Activated effector memory CD4-positive, alpha-beta T cell treated with anti-CD3 and anti-CD28 coated beads, Interleukin-2, amount 50 U/mL, for 16 hours (primary cell): ENCODE data around the gene RER1.
A peak's percentile ranks its signal among the peaks of the same experiment; 100 is the strongest.

Experiments
- DNase-seq: peaks from one replicate; pipeline ENCODE4 v3.0.0-alpha.2; 2020

The RER1 gene

DNA sequence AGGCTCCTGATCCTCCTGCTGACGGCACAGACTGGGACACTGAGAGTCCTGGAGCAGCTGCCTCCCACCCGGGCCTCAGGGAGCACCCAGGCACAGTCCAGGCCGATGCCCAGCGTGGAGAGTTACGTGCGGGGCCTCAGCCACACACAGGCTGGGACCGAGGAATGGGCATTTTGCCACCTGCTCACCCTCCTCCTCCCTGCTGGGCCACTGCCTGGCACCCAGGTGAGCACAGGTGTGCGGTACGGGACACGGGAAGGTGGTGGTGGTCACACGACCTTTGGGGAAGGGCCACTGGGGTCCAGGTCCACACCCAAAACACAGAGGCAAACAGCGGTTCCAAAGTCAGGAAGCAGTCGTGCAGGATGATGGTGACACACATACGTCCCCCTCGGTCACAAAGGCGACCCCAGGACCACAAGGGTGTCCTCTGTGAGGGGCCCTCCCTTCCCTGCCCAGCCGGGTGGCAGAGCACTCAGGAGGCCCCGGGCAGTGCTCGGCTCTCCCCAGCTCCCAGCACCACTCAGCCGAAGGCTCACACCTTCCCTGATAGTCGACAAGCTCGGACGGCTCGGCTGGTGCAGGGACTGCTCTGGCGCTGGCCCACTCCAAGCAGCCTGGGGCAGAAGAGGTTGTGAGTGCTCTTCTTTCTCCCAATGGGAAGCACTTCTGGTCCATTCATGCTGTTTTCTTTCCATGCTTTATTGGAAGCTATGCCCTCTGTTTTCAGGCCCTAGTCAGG is 14.5 kb upstream of the RER1 start:
- DNase-seq = no peak

DNA sequence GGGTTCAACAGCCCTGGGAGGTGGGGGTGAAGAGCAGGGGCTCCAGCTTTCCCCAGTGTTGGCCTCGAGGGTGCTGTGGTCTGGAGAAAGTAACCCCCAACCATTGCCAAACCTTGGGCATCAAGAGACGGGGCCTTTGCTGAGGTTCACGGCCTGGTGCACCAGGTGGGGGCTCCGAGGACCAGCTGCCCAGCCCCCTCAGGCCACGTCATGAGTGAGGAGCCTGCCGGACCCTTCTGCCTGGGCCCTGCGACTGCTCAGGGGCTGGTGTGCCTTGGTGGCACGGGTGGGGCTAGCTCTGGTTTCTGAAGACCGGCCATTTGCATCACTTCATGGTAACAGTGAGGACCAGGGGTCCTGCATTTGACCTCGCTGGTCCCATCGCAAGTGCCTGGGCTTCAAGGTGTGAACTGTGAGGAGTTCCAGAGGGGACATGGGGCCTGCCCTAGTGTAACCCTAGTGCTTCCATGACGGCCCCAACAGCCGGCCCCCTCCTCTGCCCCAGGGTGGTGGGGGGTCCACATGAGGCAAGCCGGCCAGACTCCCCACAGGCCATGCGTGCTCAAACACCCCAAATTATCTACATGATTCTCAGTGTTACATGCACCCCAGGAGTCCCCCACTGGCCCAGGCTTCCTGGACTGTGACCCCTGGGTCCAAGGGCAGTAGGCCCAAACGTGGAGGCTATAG is 13.7 kb upstream of the RER1 start:
- DNase-seq = no peak

DNA sequence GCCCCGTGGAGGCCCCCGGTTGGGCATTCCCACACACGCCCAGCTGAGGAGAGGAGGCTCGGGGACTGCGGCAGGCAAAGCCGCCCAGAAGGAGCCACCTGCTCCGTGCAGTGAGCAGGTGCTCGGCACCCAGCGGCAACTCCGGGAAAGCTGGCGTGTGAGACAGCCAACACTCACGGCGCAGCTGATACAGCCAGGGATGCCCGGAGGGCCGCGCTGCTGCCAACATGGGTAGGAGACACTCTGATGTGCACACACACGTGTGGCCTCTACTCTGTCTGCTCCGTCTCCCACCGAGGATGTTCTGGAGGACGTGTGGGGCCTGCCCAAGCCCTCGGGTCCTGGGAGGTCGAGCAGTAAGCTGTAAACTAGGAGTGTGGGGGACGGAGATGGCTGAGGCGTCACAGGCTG is 13.2 kb upstream of the RER1 start:
- DNase-seq = peak; percentile 46

- peak; percentile 58 for DNase-seq
Measured at GRCh38 chr1:2378956-2379732, 12.5 kb upstream of the RER1 start.

- DNase-seq = peak; percentile 55
Measured at GRCh38 chr1:2379733-2380404, 11.8 kb upstream of the RER1 start.

GRCh38 chr1:2380816-2381591 is 10.6 kb upstream of the RER1 start:
- DNase-seq = peak; percentile 62

GRCh38 chr1:2381741-2382620 is 9.7 kb upstream of the RER1 start:
- peak; percentile 91 for DNase-seq

DNA sequence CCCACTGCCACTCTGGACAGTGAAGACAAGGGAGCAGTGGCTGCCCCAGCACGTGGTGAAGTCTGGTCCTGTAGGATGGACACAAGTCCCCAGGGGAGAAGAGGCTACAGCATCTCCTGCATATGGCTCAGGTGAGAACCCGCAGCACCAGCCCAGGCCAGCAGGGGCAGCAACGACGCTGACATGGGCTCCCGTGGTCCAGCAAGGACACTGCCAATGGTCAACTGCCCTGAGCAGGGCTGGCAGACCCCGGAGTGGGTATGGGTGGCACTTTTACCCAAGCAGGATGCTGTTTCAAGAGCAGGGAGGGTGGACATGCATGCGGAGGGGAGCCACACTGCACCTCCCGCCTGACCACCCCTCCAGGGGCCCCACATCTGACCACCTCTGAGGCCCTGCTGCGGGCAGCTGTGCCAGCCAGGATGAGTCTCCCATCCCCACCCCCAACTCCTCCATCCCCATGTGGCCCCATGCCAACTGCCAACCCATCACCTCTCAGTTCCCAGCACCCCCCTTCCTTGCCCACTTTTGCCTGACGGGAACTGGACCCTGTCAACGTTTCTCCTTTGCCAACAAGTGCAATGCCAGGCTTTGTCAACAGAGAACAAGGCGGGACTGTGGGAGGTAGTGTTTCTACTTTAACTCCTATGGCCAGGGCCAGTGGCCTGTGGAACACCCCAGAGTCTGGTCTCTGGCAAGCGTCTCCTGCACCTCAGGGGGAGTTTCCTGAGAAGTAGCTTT is 8.8 kb upstream of the RER1 start:
- DNase-seq = peak; percentile 68

GRCh38 chr1:2383576-2383975 is 8.1 kb upstream of the RER1 start:
- DNase-seq = peak; percentile 59

DNA sequence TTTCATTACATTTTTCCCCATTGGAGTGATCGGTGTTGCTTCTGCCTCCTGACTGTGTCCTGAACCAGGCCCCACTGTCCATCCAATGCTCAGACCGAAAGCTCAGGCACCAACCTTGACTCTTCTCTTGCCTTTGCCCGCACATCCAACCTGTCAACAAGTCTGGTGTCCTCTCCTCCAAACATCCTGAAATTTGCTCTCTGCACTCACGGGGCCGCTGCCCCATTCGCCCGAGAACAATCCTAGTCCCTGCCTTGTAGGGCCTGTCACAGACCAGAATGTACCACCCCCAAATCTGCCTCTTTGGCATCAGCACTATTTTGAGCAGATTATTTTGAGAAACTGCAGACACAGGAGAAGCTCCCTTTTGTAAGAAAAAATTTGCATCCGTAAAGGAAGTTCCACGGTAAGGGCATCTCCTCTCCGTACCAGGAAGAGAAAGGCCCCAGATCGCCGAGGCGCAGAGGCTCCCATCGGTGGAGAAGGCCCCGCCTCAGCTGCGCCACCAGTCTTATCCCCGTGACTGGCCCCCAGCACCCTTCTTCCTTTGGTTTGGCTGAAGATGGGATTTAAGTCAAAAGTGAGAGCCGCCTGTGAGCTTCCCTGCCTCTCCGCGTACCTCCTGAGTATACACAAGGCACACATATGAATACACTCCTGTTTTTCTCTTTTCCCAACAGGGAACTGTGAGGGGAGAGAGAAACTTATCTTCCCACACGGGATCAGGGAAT is 7.3 kb upstream of the RER1 start:
- DNase-seq = peak; percentile 43

- DNase-seq = peak; percentile 53
Measured at GRCh38 chr1:2384941-2385481, 6.6 kb upstream of the RER1 start.

DNA sequence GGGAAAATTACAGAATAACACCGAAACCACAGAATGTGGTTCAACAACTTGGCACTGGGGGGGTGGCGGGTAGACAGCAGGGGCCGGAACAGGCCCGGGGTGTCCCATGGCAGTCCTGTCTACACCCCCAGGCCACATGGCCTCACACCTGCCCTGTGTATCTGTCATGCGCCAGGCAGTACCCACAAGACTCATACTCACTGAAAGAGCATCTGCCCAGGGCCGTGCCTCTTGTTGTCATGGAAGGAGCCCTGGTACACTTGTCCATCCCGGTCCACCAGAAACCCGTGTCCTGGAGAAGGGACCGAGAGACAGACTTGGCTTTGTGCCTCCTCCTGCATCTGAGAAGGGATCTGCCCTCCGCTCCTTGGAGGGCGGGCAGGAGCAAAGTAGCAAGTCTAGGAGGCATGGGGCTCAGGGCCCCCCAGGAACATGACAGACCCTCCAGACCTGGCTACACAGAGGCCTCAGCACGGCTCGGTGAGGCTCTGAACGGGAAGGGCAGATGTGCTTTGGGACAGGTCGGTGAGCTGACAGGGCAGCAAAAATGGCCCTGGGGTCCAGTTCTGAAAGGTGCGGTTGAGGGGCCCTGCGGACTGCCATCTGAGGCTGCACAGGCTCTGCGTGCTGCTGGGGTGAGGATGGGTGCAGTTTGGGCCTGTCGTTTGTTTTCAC is 5.9 kb upstream of the RER1 start:
- DNase-seq = peak; percentile 51

DNA sequence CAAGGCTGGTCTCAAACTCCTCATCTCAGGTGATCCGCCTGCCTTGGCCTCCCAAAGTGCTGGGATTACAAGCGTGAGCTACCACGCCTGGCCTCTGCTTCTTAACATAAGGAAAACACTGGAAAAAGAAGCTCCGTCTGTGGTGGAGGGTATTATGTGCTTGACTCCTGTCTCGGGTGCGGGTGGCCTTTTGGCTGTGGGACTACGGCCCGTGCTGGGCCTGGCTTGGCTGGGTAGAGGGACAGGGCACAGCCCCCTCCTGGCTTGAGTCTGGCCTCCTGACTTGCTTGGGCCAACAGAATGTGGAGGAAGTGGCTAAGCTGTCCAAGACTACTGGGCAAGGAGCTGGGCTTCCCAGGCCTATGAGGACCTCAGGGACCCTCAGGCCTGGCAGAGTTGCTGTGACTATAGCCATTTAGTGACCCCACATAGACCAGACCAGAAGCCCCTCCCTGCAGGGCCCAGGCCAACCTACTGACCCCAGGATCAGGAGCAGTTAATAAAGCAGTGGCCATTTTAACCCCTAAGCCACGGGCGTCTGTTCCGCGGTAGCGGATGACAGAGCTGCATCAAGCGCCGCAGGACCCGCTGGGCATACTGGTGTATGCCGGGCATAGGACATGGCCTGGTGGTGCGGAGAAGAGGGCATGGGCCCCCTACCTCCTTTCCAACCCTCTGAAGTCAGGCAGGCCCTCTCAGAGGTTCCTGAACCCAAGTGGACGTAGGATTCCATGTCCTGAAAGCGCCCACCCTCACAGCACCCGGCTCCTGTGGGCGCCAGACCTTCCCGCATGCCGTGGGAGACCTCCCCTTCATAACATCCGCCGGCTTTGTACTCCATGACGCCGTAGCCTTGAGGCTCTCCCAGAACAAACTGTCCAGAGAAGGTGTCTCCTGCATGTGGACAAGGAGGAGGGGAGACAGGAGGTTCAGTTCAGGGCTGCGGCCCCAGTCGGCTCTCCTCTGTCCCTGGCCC is 4.7 kb upstream of the RER1 start:
- DNase-seq = peak; percentile 56

- DNase-seq = no peak
Measured at GRCh38 chr1:2388004-2388913, 3.4 kb upstream of the RER1 start.

DNA sequence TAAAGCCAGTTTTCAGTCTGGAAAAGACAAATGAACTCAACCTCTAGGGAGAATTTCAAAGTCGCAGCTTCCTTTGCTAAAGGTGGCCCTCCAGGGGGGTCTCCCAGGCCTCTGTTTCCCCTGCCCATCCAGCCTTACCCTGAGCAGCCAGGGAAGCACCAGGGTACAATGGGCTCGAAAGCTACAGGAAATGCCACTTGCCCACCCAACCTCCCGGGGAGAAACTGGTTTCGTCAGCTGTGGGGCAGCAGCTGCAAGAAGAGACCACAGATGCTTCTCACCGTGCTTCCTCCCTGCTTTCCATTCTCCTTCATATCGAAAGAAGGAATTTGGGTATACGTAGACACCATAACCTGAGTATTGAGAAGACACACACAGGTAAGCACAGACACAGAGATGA is 2.0 kb upstream of the RER1 start:
- DNase-seq = no peak

GRCh38 chr1:2391931-2392509 is 379 bp downstream of the RER1 start:
- DNase-seq = no peak
